Cardiac muscle cell (in vitro differentiated cells and primary cell): Measurements from ENCODE around the gene SCNN1B. TPM values are rescaled to one million over a fixed set of nuclear protein-coding genes. Genes with fewer than 3 reads are reported as not detected.

Experiments
- DNase-seq, 2 donors: peaks; one replicate each; pipeline versions ENCODE4 v3.0.0 to v3.0.0-alpha.2; 2010 to 2017; ENCODE audit warnings: low read depth in 1 of 2, low spot score in 1 of 2
- H3K27ac ChIP-seq: fragments of 200-600 bp; sonication (generic); 2 replicates; pipeline ENCODE4 v1.5.1; 2016
- H3K27me3 ChIP-seq: fragments of 200-600 bp; sonication (generic); 2 replicates; pipeline ENCODE4 v1.6.0; 2016; ENCODE audit warnings: control low read depth
- H3K36me3 ChIP-seq: fragments of 200-600 bp; sonication (generic); 2 replicates; pipeline ENCODE4 v1.5.1; 2016; ENCODE audit warnings: control low read depth
- H3K4me1 ChIP-seq: fragments of 200-600 bp; sonication (generic); 2 replicates; pipeline ENCODE4 v1.8.1; 2017; ENCODE audit warnings: low read depth, mild to moderate bottlenecking, mixed run types
- H3K4me3 ChIP-seq: fragments of 200-600 bp; sonication (generic); 2 replicates; pipeline ENCODE4 v1.5.1; 2016; ENCODE audit warnings: mild to moderate bottlenecking
- H3K9me3 ChIP-seq: fragments of 200-600 bp; sonication (generic); 2 replicates; pipeline ENCODE4 v1.5.1; 2017; ENCODE audit warnings: low read depth, mild to moderate bottlenecking, control low read depth
- CTCF ChIP-seq: IDR thresholded peaks from 2 replicates; pipeline ENCODE4 v1.5.1; 2012; ENCODE audit warnings: low read depth, mild to moderate bottlenecking, low read length
- polyA plus RNA-seq: library from polyadenylated mRNA; unstranded; fragments of >200 nt; fragmentation: Nextera tagmentation; extraction: Ambion mirVana; gene quantifications from 2 replicates; pipeline ENCODE4 v1.2.1, GENCODE V29; 2016
- total RNA-seq: library from RNA; depleted of rRNA; stranded (reverse); fragments of >200 nt; gene quantifications from 2 replicates; pipeline ENCODE4 v1.2.3, GENCODE V29; 2016

SCNN1B gene
- total and polyA plus RNA-seq, 2 experiments from 2014 or later = not detected

GRCh38 chr16:23406546-23407240 lies 104.6 kb downstream of the SCNN1B start:
- Histone ChIP-seq H3K36me3 (peaks cover 20% of the 10 kb centered on the region), H3K4me3 (no peak overlapping the region), H3K4me1 (no peaks in the 10 kb centered on the region), H3K27ac (no peak overlapping the region), H3K9me3 (no peaks in the 10 kb centered on the region), H3K27me3 (no peaks in the 10 kb centered on the region)
- DNase-seq = no peak
- TF ChIP-seq CTCF = no peak

GRCh38 chr16:23407436-23408127 lies 105.5 kb downstream of the SCNN1B start:
- no peak for DNase-seq
- H3K27ac ChIP-seq = no peak overlapping the region
- no peaks in the 10 kb centered on the region for H3K9me3 ChIP-seq
- no peaks in the 10 kb centered on the region for H3K4me1 ChIP-seq
- TF ChIP-seq CTCF = no peak
- no peaks in the 10 kb centered on the region for H3K27me3 ChIP-seq
- H3K4me3 ChIP-seq = no peak overlapping the region
- peaks cover 16% of the 10 kb centered on the region for H3K36me3 ChIP-seq

GRCh38 chr16:23408242-23408822 lies 106.2 kb downstream of the SCNN1B start:
- TF ChIP-seq CTCF = no peak
- H3K36me3 ChIP-seq = peaks cover 19% of the 10 kb centered on the region

GRCh38 chr16:23408823-23409298 lies 106.8 kb downstream of the SCNN1B start:
- no peaks in the 10 kb centered on the region for H3K9me3 ChIP-seq
- H3K27ac ChIP-seq = no peak overlapping the region
- TF ChIP-seq CTCF = no peak
- H3K4me3 ChIP-seq = no peak overlapping the region
- DNase-seq = peak in 1 of 2 donors; percentile 54
- peaks cover 20% of the 10 kb centered on the region for H3K36me3 ChIP-seq
- H3K4me1 ChIP-seq = no peaks in the 10 kb centered on the region
- H3K27me3 ChIP-seq = no peaks in the 10 kb centered on the region

More at GRCh38 chr16:23408242-23408822, 106.2 kb downstream of the SCNN1B start:
- Histone ChIP-seq H3K4me1 (no peaks in the 10 kb centered on the region), H3K4me3 (no peak overlapping the region), H3K27me3 (no peaks in the 10 kb centered on the region), H3K9me3 (no peaks in the 10 kb centered on the region), H3K27ac (no peak overlapping the region)
- no peak for DNase-seq

- Histone ChIP-seq H3K36me3 (peaks cover 17% of the 10 kb centered on the region), H3K4me3 (no peak overlapping the region), H3K4me1 (no peaks in the 10 kb centered on the region), H3K9me3 (no peaks in the 10 kb centered on the region), H3K27ac (no peak overlapping the region), H3K27me3 (no peaks in the 10 kb centered on the region)
- TF ChIP-seq CTCF = no peak
- no peak for DNase-seq
Measured at GRCh38 chr16:23409522-23409921, 107.4 kb downstream of the SCNN1B start.
